Caco-2 (cell line): ENCODE data around the gene NT5C3B. TPM values are rescaled to one million over a fixed set of nuclear protein-coding genes. Genes with fewer than 3 reads are reported as not detected.

Experiments used
- BruUV-seq: library from RNA; stranded (reverse); fragments of 400-500 nt; replicated peaks from 2 replicates; lab custom pipeline; 2021; lab: Mats Ljungman, UMichigan
- CTCF ChIA-PET: fragments of 300-600 bp; sonication (Branson Sonifier 250); formaldehyde crosslinking; loops from one replicate; lab custom pipeline; 2022; ENCODE audit warnings: antibody characterized with exemption; lab: Charles Lee
- POLR2A ChIA-PET: fragments of 300-600 bp; sonication (Branson Sonifier 250); formaldehyde crosslinking; loops from one replicate; lab custom pipeline; 2022; ENCODE audit warnings: antibody characterized with exemption; lab: Charles Lee
- DNase-seq, 2 experiments: peaks; one replicate each; pipeline versions ENCODE4 v3.0.0 to v3.0.0-alpha.2; 2020 to 2022
- H3K27me3 ChIP-seq: replicated peaks from 2 replicates; pipeline ENCODE4 v1.6.0; 2011; ENCODE audit warnings: low read length; ENCODE audit not compliant: control insufficient read depth, insufficient read depth
- H3K36me3 ChIP-seq: 2 replicates; pipeline ENCODE4 v1.5.1; 2011; ENCODE audit warnings: low read length; ENCODE audit not compliant: control insufficient read depth, insufficient read depth
- H3K4me1 ChIP-seq: fragments of 250-450 bp; sonication (Bioruptor Pico); 2 replicates; pipeline ENCODE4 v1.5.1; 2020; ENCODE audit warnings: mild to moderate bottlenecking
- H3K4me3 ChIP-seq: 2 replicates; pipeline ENCODE4 v1.5.1; 2011; ENCODE audit warnings: low read depth, mild to moderate bottlenecking, control low read depth, low read length
- H3K9me3 ChIP-seq: fragments of 250-450 bp; sonication (Bioruptor Pico); 2 replicates; pipeline ENCODE4 v1.5.1; 2020; ENCODE audit warnings: mild to moderate bottlenecking, moderate library complexity
- H3K27ac Mint-ChIP-seq: one replicate; pipeline ENCODE4 v1.8.0; 2022; ENCODE audit warnings: mixed read lengths; ENCODE audit not compliant: unreplicated experiment
- H3K27me3 Mint-ChIP-seq: one replicate; pipeline ENCODE4 v1.8.0; 2022; ENCODE audit warnings: mixed read lengths; ENCODE audit not compliant: insufficient read depth, unreplicated experiment
- H3K36me3 Mint-ChIP-seq: one replicate; pipeline ENCODE4 v1.8.0; 2022; ENCODE audit warnings: mild to moderate bottlenecking, mixed read lengths; ENCODE audit not compliant: insufficient read depth, unreplicated experiment
- H3K4me1 Mint-ChIP-seq: one replicate; pipeline ENCODE4 v1.8.0; 2022; ENCODE audit warnings: low read depth, mixed read lengths; ENCODE audit not compliant: unreplicated experiment
- H3K4me3 Mint-ChIP-seq: one replicate; pipeline ENCODE4 v1.8.0; 2022; ENCODE audit warnings: mild to moderate bottlenecking, moderate library complexity, mixed read lengths; ENCODE audit not compliant: unreplicated experiment
- H3K9me3 Mint-ChIP-seq: one replicate; pipeline ENCODE4 v1.8.0; 2022; ENCODE audit warnings: mixed read lengths; ENCODE audit not compliant: unreplicated experiment
- CTCF ChIP-seq, 2 experiments: fragments of 200-600 bp in 1 of 2; IDR thresholded peaks; 1 replicate in 1 of 2; 2 replicates in 1 of 2; pipeline versions ENCODE4 v1.5.1 to v1.8.0; 2011 to 2022; ENCODE audit warnings: antibody characterized with exemption in 1 of 2, control low read depth in 1 of 2, inconsistent platforms in 1 of 2, low read depth in 1 of 2, low read length in 1 of 2, mild to moderate bottlenecking in 1 of 2, moderate library complexity in 1 of 2; ENCODE audit not compliant: insufficient read depth in 1 of 2, severe bottlenecking in 1 of 2, unreplicated experiment in 1 of 2
- intact Hi-C: fragments of 100-400 bp; cut with micrococcal nuclease; formaldehyde crosslinking; loops from one replicate; pipeline ENCODE4 v1.10.0; 2022; ENCODE audit not compliant: unreplicated experiment
- total RNA-seq: library from RNA; stranded (reverse); gene quantifications from 2 replicates; pipeline ENCODE4 v1.2.3, GENCODE V29; 2022

NT5C3B gene
- total RNA-seq, 1 experiment from 2014 or later, result 94.5 TPM

- Mint-ChIP-seq H3K27me3 (no peaks in the 10 kb centered on the region), H3K4me3 (peak within 1 kb of the TSS; percentile 99), H3K9me3 (no peaks in the 10 kb centered on the region), H3K36me3 (peaks cover 45% of the 10 kb centered on the region), H3K4me1 (peaks cover 6% of the 10 kb centered on the region), H3K27ac (peak within 1 kb of the TSS; percentile 97)
- H3K4me1 ChIP-seq, result peaks cover 21% of the 10 kb centered on the region
- peaks cover 3% of the 10 kb centered on the region for H3K36me3 ChIP-seq
- no peaks in the 10 kb centered on the region for H3K9me3 ChIP-seq
- peak; percentile 53 to 83 for TF ChIP-seq CTCF (IDR thresholded peaks at IDR 0.05; ENCODE audit: insufficient read depth in 1 of 2, low read depth in 1 of 2, low read length in 1 of 2, severe bottlenecking in 1 of 2, unreplicated experiment in 1 of 2)
- H3K27me3 ChIP-seq, result no peaks in the 10 kb centered on the region
- TSS peak; percentile 21 for BruUV-seq
- ChIA-PET CTCF (interaction anchor here (0.6 to 3.5 kb wide), 17 partner anchors 11 to 326 kb away, joined by 3 to 44 read pairs (median 4); partner anchors contain the start of genes JUP, KLHL11 and ODAD4), POLR2A (interaction anchor here (0.5 to 3.7 kb wide), 13 partner anchors 11 to 123 kb away, joined by 3 to 44 read pairs (median 5); partner anchors contain the start of genes EIF1, JUP and KLHL11)
- peak within 1 kb of the TSS; percentile 91 for H3K4me3 ChIP-seq
- peak; percentile 82 to 90 for DNase-seq
- intact Hi-C loops, result loop anchor here (1.0 kb wide), 3 partner anchors 25 to 54 kb away; partner anchors contain the start of genes JUP and KLHL11
Measured at GRCh38 chr17:41811549-41812380, 24.3 kb downstream of the NT5C3B start, which contains the start of gene P3H4. TSS of gene P3H4 (minus strand) at chr17:41811949. CDS start at chr17:41811915, 34 bp downstream.

- intact Hi-C loops, result no loop called here
- Mint-ChIP-seq H3K27me3 (no peaks in the 10 kb centered on the region), H3K4me3 (peak overlapping the region; percentile 99), H3K4me1 (peaks cover 6% of the 10 kb centered on the region), H3K36me3 (peaks cover 52% of the 10 kb centered on the region), H3K9me3 (no peaks in the 10 kb centered on the region), H3K27ac (peak overlapping the region; percentile 9)
- ChIA-PET POLR2A (interaction anchor here (0.5 to 3.7 kb wide), 10 partner anchors 10 to 122 kb away, joined by 3 to 44 read pairs (median 6); partner anchors contain the start of genes EIF1 and JUP), CTCF (interaction anchor here (0.6 to 3.5 kb wide), 18 partner anchors 10 to 970 kb away, joined by 3 to 44 read pairs (median 4); partner anchors contain the start of genes JUP, KLHL11 and WNK4)
- peaks cover 3% of the 10 kb centered on the region for H3K36me3 ChIP-seq
- no peaks in the 10 kb centered on the region for H3K9me3 ChIP-seq
- H3K27me3 ChIP-seq, result no peaks in the 10 kb centered on the region
- peaks cover 21% of the 10 kb centered on the region for H3K4me1 ChIP-seq
- no peak for TF ChIP-seq CTCF (IDR thresholded peaks at IDR 0.05; ENCODE audit: insufficient read depth in 1 of 2, low read depth in 1 of 2, low read length in 1 of 2, severe bottlenecking in 1 of 2, unreplicated experiment in 1 of 2)
- H3K4me3 ChIP-seq, result peak overlapping the region; percentile 91
- DNase-seq, result no peak
- no TSS peak for BruUV-seq
Measured at GRCh38 chr17:41810659-41811548, 25.1 kb downstream of the NT5C3B start.
